Cortex of kidney (tissue), 1 donor: ENCODE measurements around the gene NKD2.

ENCODE experiments used
- DNase-seq: peaks from one replicate; lab custom pipeline; 2025; lab: John Stamatoyannopoulos, UW

NKD2 gene

GRCh38 chr5:1042626-1043025 is 34.0 kb downstream of the NKD2 start:
- DNase-seq: no peak

- DNase-seq: no peak
Observed at GRCh38 chr5:1043327-1043726, 34.7 kb downstream of the NKD2 start.

- DNase-seq: no peak
Observed at GRCh38 chr5:1044117-1044516, 35.5 kb downstream of the NKD2 start.

- no peak for DNase-seq
Observed at GRCh38 chr5:1045960-1046560, 37.5 kb downstream of the NKD2 start.

GRCh38 chr5:1047332-1047965 is 38.8 kb downstream of the NKD2 start:
- no peak for DNase-seq

- no peak for DNase-seq
Observed at GRCh38 chr5:1048162-1048721, 39.6 kb downstream of the NKD2 start.

- DNase-seq: no peak
Observed at GRCh38 chr5:1048861-1049838, 40.5 kb downstream of the NKD2 start.

GRCh38 chr5:1050423-1051365 is 42.1 kb downstream of the NKD2 start:
- DNase-seq: no peak

- DNase-seq: no peak
Observed at GRCh38 chr5:1051366-1051720, 42.7 kb downstream of the NKD2 start.

- DNase-seq: no peak
Observed at GRCh38 chr5:1052076-1052475, 43.5 kb downstream of the NKD2 start.

GRCh38 chr5:1052641-1053390 is 44.2 kb downstream of the NKD2 start:
- DNase-seq: no peak

GRCh38 chr5:1053391-1054017 is 44.9 kb downstream of the NKD2 start:
- DNase-seq: no peak

GRCh38 chr5:1054018-1054798 is 45.6 kb downstream of the NKD2 start:
- DNase-seq: no peak

GRCh38 chr5:1054799-1055775 is 46.5 kb downstream of the NKD2 start:
- no peak for DNase-seq

GRCh38 chr5:1055896-1056610 is 47.5 kb downstream of the NKD2 start:
- no peak for DNase-seq

- no peak for DNase-seq
Observed at GRCh38 chr5:1056611-1057484, 48.2 kb downstream of the NKD2 start.
